Neural progenitor cell (in vitro differentiated cells): Measurements from ENCODE around the gene USP32.

ENCODE experiments used
- CTCF ChIP-seq: fragments of 200-600 bp; sonication (generic); IDR thresholded peaks from 2 replicates; pipeline ENCODE4 v1.5.1; 2017; ENCODE audit warnings: antibody characterized with exemption, mild to moderate bottlenecking
- EZH2 ChIP-seq: fragments of 200-600 bp; sonication (generic); IDR thresholded peaks from 2 replicates; pipeline ENCODE4 v1.6.1; 2017; ENCODE audit warnings: antibody characterized with exemption, mild to moderate bottlenecking, moderate library complexity
- EZH2phosphoT487 ChIP-seq: fragments of 200-600 bp; sonication (generic); IDR thresholded peaks from 2 replicates; pipeline ENCODE4 v1.6.1; 2017; ENCODE audit warnings: antibody characterized with exemption

- TF ChIP-seq CTCF (no peak), EZH2 (no peak), EZH2phosphoT487 (no peak)
Observed at GRCh38 chr17:60426596-60426995, 34.7 kb upstream of the USP32 start.
